Activated CD4-positive, CD25-positive, alpha-beta regulatory T cell (primary cell): ENCODE results near the gene ITPR2.
"Not testable (repeated sequence)": the region's sequence is repeated elsewhere in the genome, so short reads cannot be mapped to it uniquely, and the experiment has no call there.

Experiments used
- DNase-seq, 4 experiments: peaks; one replicate each; lab custom pipeline; 2025; lab: John Stamatoyannopoulos, UW

Gene ITPR2

DNA sequence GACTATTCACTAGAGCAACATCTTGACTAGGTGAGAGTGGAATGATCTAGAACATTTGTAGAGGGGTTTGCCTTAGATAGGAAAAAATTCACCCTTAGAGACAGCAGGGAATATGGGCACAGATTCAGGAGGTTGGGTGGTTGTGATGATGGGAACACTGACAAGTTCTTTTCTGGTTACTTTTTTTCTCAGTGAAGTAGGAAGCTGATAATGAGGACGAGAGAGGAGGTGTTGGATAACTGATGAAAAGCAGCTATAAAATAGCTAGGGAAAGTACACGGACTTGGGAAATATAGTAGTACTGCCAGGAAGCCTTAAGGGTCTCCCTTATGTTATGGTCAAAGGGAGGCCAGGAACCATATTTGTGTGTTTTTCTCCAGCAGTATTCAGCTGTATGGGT is 387.1 kb downstream of the ITPR2 start:
- no peak for DNase-seq

DNA sequence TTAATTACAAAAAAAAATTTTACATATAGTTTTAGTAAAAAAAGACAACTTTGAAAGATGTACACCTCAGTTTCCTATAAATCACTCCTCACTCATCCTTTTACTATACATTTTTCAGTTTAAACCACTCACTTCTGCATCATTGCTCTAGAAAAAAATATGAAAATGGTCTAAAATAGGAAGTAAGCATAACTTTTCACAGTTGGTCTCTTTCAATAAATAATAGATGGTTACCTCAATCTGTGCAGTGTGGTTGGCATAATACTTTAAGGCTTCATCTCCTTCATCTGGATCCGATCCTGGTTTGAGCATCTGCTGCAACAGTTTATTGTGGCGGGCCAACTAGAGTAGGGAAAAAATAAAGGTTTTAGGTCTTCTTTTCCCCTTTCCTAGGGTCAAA is 389.7 kb downstream of the ITPR2 start:
- no peak for DNase-seq

DNA sequence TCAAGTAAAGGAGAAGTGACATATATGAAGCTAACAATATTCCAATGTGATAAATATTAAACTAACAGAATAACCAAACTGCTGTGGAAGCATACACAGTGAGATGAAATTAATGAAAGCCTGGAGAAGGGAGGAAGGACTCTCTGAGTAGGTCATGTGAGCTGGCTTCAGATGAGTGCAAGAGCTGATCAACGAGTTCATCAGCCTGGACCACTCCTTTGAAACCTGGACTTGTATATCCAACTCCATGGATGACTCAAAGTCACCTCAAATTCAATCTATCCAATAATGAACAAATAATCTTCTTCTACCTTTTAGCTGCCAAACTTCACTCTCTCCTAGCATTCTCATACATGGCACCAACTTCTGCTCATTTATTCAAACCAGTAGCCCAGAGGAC is 391.6 kb downstream of the ITPR2 start:
- DNase-seq, result no peak

DNA sequence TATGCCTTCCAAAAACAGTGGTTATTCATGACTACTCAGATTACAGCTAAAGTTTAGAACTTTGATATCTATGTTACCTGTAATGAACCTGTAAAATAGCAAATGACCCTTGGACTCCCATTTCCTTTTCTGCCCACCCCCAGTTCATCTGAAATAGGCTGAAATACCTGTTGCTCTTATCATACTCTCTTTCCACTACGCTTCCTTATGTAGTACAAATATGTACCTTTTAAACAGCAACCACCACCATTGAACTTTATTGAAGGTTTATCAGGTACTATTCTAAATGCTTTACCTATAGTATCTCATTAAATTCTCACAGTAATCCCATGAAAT is 398.0 kb downstream of the ITPR2 start:
- DNase-seq, result no peak

DNA sequence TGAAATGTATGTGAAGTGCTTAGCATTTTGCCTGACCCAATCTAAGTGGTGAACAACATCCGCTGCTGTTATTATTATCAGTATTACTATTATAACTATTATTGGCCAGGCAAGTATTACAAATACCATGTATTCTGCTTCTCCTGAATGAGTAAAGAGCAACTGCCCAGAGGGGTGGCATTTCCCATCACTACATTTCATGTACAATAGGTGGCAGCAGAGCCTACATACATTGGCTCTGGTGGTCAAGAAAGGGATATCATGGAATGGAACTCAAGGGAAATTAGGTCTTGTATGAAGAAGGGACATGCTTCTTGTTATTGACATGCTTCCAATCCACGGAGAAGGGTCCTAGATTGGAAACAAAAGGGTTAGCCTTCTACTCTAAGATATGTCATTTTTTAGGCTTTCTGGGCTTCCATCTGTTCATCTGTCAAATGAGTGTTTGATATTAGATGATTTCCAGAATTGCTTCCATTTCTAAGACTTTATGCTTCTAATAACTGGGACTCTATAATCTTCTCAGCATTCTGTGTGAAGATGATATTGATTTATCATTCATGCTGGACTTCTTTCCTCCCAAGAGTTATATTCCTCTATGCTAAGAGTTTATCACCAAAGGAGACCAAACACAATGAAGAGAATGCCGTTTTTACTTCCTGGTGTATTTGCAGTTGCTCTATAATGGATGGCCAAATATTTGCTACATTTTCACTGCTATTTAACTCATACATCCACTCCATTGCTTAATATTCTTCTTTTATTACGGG is 398.5 kb downstream of the ITPR2 start:
- no peak for DNase-seq

DNA sequence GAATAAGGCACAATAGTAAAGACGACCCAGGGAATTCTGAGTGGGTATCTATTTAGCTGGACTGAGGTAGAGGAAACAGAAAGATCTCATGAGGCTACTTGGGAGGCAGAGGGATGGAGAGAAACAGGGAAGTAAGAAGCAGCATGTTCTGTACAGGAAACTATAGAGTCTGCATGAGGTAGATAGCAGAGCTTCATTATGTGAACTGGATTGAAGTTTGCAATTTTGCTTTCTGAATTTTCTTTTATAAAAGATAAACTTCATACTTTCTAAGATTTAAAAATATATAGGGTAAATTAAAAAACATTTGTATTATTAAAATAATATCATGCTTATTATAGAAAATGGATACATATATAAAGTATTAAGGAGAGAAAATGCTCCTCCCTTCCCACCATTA is 399.3 kb downstream of the ITPR2 start:
- not testable (repeated sequence) for DNase-seq

DNA sequence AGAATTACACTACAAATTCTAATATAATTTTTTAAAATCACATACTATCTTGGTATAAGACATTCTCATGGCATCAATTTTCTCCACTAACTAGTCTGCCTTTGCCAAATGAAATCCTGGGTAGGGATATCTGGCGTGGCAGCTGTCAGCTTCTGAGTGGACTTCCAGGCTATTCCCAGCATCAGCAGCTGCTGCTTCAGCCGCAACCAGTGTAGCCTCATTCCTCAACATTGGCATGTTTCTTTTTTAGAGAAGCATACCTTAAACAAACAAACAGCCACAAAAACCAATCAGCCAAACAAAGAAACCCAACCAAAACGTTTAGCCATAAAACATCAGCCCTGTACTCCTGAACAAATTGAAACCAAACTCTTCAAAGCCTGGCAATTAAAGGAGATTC is 401.8 kb downstream of the ITPR2 start:
- DNase-seq, result no peak

DNA sequence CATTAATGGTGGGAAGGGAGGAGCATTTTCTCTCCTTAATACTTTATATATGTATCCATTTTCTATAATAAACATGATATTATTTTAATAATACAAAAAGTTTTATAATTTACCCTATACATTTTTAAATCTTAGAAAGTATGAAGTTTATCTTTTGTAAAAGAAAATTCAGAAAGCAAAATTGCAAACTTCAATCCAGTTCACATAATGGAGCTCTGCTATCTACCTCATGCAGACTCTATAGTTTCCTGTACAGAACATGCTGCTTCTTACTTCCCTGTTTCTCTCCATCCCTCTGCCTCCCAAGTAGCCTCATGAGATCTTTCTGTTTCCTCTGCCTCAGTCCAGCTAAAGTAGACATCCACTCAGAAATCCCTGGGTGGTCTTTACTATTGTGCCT is 402.4 kb downstream of the ITPR2 start:
- DNase-seq, result not testable (repeated sequence)

DNA sequence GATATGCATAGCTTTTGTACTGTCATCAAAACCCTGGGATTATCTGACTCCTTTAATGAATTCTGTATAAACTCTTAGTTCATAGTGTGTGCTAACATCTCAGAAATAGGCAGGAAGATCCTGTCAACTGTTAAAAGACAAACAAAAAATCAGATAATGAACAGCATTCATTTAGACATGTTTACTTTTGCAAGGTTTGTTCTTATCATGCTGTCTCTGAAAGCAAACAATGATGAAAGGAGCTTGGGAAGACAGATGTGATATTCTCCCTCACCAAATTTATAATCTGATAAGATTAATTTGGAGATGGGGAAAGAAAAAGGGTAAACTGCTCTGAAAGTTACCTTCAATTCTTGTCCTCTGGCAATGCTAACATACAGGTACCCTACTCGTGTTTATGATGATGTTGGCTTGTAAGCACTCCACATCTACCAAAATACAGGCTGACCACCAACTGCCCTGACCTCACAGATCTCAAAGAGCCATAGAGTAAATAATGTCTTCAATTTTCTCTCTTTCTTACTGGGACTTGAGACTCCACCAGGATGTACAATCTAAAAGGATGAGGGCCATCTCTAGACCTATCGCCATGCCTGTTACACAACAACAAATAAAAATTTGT is 403.8 kb downstream of the ITPR2 start:
- no peak for DNase-seq

DNA sequence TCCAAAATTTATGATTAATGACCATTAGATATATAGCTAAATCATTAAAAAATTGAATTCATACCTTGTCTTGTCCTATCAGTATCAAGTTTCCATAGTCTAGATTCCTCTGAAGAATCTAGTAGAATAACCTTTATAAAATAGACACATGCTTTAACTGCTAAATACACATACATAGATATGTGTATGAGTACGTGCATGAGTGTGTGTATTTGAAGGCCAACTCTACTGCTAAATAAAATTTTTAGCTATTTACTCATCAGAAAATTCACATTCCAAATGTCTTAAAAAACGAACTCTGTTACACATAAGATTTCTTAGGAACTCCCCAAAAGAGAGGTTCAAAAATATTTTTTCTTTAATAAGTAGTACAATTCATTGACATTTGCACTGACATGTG is 404.6 kb downstream of the ITPR2 start:
- DNase-seq, result no peak

DNA sequence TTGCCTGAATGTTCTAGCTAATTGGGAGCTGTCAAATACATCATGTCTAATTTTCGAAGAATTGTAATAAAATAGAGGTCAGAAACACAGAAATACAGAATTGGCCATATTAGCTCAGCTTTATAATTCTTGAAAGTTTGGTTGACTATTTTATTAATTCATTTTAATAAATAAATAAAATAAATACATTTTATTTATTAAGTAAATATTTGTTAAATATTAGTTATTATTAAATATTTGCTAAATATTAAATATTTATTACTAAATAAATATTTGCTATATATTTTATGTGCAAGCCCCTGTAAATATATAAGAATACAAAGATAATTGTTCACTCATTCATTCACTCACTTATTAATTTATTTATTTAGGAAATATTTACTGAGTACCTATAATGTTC is 406.3 kb downstream of the ITPR2 start:
- DNase-seq, result no peak

DNA sequence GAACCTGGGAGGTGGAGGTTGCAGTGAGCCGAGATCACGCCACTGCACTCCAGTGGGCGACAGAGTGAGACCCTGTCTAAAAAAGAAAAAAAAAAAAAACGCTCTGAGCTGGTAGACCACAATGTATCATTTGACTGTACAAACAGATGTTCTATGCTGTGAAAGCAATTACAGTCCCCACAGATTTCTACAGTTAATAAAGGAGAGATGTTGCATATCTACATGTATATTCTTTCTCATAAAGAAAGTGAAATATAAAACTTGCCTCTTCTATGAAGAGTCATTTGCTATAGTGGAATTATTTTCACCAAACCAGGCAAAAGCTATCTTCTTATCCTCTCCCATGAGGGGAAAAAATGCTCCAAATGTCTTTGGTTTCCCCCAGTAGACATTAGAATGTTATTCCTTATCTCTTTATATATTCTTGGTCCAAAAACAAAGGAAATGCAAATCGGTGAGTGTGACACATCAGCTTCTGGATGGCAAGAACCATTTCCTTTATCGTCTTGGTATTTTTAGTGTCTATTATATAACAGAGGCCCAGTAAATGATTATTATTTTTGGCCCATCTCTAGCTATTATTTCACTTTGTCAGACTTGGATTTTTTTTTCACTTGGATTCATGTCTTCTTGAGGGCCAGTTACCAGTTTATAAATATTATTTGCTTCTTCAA is 407.3 kb downstream of the ITPR2 start:
- DNase-seq, result no peak

DNA sequence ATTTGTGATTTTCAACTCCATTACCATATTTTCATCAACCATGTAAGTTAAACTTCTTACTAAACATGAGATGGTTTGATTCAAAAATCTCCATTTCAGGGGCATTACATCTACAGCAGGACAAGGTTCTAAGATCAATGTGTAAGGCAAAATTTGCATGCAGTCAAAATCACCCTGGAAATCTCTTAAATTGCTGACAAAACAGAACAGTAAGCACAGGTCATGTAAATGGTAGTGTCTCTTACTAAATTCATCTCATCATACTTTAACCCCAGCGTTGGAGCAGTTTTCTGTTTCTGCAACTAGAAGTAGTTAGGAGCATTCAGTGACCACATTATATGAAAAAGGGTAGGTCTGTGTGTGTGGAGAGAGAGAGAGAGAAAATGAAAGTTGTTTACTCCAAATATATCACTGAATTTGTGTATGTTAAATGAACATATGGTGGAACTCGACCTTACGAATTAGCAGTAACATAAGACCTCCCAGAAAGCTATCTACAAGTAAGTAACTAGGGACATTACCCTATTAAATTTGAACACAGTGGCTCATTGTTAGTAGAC is 410.1 kb downstream of the ITPR2 start:
- DNase-seq, result no peak

DNA sequence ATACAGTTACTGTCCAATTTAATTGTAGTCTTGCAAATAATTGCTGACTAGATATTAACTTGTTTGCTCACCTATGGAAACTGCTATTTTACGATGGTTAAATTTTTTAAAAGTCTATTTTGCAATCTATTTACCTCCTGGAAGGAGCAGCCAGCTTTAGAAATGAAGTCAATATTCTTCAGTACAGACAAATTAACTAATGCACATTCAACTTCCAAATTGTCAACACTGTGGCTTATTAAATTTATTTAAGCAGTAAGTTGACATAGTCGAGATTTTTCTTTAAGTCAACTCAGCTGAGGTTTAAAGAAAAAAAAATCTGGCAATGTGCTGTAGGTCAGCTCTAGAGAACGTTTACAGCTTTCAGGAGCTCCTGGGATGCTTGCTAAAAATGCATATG is 416.4 kb downstream of the ITPR2 start:
- DNase-seq, result no peak

DNA sequence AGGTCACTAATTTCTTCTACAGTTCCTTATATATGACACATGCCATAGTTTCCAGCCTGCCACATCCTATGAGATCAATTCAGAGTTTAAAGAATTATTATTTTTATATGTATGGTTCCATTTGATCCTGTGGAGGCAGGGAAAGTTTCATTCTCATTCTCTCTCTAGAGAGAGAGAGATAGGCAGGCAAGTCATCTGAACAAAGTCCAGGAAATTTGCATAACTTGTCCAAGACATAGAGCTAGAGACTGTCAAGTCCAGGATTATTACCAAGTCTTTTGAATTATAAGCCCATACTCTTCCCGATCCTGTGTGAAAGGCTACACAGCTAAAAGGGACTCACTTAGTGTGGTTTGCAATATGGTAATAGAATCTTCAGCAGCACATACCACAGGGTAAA is 422.3 kb downstream of the ITPR2 start:
- no peak for DNase-seq

DNA sequence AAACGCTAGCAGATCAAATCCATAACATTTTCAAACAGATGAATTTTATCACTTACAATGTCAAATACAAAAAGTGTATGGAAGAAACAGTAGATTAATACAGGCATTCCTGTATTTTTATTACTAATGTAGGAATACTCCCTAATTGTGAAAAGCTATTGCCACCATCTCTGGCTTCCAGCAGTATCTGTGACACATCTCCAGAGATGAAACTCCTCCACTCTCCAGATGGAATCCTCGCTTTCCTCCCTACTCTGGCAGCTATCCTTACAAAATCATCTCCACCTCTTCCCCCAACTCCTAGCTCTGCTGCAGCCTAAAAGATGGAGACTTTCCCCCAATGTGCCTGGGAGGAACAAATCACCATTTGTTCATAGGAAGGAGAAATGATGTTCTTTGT is 426.2 kb downstream of the ITPR2 start:
- no peak for DNase-seq

DNA sequence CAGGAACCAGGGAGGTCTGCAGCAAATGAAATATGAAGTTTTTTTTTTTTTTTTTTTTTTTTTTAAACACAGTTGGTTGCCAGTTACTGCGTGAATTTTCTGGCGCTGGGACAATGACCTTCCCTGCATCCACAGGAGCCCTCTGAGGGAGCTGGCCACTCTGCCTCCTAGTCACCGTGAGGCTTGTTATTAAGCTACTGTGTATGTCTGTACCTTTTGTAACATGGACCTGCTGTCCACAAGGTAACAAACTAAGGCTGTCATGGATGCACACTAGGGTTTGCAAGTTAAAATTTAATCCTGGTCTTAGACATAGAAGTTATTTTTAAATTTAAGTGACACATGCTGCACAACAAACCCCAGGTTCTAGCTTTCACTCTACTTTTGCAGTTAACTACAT is 426.6 kb downstream of the ITPR2 start:
- no peak for DNase-seq

DNA sequence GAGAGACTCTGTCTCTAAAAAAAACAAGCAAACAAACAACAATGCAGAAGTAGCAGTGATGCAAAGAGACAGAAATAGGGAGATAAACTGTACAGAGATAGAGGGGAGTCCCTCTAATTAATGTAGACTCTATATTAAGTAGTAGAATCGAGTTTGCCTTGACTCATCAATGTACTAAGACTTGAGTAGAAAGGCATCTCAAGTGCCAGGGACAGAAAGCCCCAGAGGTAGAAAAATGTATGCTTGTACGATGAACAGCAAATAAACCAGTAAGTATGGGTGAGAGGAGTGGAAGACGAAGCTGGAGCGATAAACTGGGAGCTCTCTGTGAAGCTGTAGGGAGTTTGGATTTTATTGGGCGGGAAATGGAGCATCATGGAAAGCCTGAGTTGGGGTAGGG is 429.4 kb downstream of the ITPR2 start:
- DNase-seq, result no peak

DNA sequence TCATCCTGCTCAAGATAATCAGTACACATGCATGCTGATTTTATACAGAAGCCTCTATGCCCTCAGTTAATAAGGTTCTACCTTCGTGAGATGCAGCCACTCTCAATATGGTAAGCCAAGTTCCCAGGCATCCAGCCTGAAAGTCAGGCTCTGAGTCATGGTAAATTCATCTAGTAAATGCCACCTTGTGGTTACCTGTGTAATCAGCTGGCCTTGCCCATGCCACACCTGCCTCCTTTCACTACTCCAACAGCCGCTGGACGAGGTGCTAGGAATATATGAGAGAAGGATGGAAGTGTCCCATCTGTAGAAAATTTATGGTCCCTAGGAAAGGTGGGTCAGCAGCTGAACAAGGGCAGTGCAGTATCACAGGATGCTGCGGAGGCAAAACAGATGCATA is 430.3 kb downstream of the ITPR2 start:
- DNase-seq, result no peak

DNA sequence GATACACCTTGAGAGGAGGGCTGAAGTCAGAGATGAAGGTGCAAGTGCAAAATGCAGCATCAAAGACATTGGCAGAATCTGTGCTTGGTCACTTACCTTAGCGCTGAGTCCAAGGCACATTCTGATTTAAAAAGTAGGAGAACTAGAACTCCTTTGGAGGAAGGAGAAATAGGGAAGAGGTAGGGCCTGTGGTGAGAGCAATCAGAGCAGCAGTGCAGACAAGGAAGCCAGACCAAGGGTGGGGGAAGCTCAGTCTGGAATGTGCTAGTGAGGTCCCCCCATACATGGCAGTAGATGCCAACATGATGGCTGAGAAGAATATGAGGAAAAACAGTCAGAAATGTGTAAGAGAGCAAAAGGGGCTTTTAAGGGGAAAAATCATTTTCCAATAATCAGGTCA is 431.1 kb downstream of the ITPR2 start:
- DNase-seq, result no peak

DNA sequence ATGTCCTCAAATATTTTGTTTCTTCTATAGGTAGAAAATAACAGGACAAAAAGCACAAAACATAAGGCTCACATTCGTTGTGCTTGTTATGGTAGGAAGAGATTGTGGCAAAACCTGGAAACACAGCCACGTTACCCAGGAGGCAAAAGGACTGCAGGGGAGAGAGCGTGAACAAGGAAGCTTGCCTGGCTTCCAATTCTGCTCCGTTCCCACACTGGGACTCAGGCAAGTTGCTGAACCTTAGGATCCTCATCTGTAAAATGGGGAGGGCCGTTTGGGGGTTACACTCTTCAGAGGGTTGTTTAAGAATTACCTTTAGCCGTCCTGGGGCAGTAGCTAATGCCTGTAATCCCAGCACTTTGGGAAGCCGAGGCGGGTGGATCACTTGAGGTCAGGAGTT is 432.4 kb downstream of the ITPR2 start:
- no peak for DNase-seq

DNA sequence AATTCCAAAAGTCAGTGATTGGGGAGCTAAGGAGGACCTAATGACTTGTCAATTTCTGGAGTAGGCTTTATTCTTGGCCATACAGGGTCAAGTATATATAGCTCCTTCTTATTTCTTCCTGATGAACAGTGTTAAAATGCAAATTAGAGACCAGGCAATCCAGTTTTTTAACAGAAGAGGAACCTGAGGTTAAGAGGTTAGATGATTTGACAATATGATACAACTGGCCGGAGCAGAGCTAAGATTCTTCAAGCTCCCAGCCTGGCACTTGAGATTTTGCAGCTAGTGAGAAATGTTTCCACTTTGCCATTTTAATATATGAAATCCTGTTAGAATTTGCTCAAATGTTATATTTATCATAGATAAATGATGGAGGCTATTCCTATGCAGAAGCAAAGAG is 433.6 kb downstream of the ITPR2 start:
- DNase-seq, result no peak

DNA sequence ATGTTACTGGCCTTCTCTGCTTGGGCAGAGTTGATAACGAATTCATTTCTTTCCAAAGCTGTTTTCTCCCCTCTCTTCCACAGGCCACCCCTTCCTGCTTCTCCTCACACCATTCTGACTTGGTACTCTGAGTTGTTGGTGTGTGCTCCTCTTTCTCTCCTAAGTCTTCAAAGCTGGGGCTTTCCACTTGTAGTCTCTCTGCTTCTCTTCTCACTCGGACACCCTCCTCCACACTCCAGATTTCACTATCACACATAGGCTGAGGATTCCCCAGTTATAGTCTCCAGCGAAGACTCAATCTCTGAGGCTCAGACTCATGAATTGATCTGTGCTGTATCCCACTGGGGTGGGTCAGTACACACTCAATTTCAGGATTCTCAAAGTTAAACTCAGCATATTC is 436.6 kb downstream of the ITPR2 start:
- no peak for DNase-seq
